ENCODE data around the gene TK2.

TK2 gene

GRCh38 chr16:66459878-66460277, 90.0 kb downstream of the TK2 start:
- no peak for FAIRE-seq

GRCh38 chr16:66458853-66459252, 91.1 kb downstream of the TK2 start:
- FAIRE-seq: no peak

- FAIRE-seq: no peak
Observed at GRCh38 chr16:66458292-66458691, 91.6 kb downstream of the TK2 start.

Data from colon (tissue), 2 donors.